Bladder microvascular endothelial cell (primary cell): ENCODE data around the gene VIPAS39. TPM values are rescaled to one million over a fixed set of nuclear protein-coding genes. Genes with fewer than 3 reads are reported as not detected.

Source experiments
- total RNA-seq: library from RNA; depleted of rRNA; stranded (reverse); fragments of >200 nt; gene quantifications from 2 replicates; pipeline ENCODE4 v1.2.3, GENCODE V29; 2014

Gene VIPAS39
- 23.5 and 33.0 TPM in 2 replicates for total RNA-seq

DNA sequence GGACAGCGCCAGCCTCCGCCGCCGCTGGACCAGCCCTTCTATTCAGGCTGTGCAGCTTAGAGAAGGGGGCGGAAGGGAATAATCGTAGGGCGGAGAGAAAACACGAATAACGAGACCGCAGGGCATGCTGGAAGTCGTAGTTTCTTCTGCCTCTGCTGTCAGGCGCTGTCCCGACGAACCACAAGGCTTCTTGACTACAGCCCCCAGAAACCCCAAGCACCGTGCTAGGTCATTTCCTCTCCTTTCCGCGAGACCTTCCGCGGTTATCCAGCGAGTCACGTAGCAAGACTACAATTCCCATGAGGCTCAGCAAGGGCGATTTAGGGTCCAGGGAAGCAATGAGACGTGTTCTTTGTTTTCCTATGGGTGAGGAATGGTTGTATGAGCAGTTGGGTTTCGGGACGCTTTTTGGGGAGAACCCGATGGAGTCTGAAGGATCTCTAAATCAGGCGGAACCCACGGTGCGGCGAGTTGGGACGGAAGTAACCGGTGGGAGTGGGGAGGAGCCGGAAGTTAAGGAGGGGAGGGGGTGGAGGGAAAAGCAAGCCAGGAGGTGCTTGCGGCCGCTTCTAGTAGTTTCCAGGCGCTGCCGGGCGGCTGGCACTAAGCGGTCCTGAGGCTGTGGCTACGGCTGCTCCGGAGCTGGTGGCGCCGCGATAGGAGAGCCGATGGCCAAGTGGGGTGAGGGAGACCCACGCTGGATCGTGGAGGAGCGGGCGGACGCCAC, at the start of gene VIPAS39, which contains the start of gene AHSA1:
Gene VIPAS39, minus strand, starts transcription at position 80 of the 727 bp plus-strand sequence. CDS start 3,499 bp downstream, outside the sequence.
Gene AHSA1, plus strand, starts transcription at position 572 of the 727 bp plus-strand sequence. Its CDS starts 97 bp downstream, at position 669.

DNA sequence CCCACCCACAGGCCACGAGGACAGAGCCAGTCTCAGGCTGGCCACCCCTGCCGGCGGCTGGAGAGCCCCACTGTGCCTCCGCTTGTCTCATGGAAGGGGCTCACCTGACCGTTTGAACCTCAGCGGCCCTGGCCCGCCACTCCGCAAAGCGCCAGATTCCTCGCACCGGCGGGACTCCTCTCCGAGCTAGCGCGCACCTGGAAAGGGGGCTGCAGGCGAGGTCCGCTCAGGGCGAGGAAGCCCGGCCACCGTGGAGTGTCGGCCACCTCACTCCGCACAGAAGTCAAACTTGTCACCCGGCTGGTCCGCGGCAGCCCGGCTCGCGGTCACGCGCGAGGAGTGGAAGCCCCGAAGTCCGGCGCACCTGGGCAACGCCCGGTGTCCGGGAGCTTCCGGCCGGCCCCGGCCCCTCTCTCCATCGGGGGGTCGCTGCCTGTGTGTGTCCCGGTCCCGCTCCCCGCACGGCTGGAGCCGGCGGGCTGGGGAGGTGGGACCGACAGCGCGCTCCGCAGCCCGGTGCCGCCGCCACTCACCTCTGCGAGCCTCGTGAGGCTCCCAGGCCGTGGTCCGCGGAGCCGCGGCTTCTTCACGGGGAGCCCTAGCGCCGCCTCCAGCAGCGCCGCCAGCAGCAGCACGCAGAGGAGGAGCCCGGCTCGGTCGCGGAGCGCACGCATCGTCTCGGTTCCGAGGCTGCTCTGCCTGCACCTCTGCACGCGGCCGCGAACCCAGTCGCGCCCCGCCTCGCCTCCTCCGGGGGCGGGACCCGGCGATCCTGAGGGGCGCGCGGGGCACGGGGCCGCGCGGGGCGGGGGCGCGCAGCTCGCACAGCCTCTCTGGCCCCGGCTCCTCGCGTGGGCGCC, 40.9 kb upstream of the VIPAS39 start, which contains the start of gene ISM2:
Gene ISM2, minus strand, starts transcription at position 697 of the 860 bp plus-strand sequence. Its CDS starts 23 bp downstream, at position 674.

DNA sequence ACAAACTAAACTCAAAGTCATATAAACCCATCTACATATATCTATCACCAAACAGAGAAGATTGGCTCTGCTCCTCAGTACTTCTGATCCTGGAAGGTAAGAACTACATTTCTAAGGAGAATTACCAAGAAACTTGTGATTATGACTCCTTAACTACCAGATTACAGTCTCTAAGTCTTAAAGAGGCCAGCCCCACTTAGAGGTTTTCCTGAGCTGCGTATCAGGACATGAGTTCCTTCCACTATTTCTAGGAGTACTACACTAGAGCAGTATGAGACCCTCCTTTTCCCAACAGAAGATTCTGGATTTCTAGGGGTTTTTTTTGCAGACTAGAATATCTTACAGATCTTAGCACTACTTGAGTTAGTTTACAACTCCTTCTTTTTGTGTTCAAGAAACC, 34.0 kb downstream of the VIPAS39 start, which contains the start of gene NOXRED1:
Gene NOXRED1, minus strand, starts transcription at position 101 of the 400 bp plus-strand sequence. CDS start 634 bp downstream, outside the sequence.

DNA sequence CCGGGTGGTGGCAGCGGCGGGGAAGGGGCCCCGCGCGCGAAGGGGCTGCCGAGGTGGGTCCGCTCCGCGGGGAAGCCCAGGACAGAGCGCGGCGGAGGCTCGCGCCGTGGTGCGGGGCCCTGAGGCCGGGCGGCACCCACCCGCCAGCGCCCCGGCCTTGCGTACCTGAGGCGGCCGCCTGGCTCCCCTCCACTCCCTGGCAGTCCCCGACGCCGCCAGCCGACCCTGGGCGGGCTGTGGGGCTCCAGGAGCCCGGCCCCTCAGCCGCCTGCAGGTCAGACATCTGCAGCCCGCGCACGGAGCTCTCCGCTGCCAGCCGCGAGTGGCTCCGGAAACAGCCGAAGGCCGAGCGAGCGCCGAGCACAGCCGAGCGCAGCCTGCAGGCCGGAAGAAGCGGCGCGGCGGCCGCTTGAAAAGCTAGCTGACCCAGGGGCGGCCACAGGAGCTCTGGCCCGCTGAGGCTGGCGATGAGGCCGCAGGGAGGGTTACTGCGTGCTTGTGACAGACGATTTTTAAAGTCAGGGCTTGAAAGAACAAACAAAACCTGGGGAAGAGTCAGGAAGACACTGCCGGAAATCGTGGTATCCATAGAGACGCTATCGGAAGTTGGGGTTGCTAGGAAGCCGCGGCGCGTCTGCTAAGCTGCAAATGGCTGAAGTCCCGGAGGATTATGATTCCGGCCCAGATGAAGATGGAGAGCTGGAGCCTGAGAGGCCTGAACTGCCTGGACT, 80.5 kb downstream of the VIPAS39 start, which contains the start of the genes SAMD15 and TMED8:
Gene SAMD15, plus strand, starts transcription at position 609 of the 731 bp plus-strand sequence. Its CDS starts 40 bp downstream, at position 649.
Gene TMED8, minus strand, starts transcription at position 324 of the 731 bp plus-strand sequence. Its CDS starts 41 bp downstream, at position 283.

Other genes starting within 250 kb of the VIPAS39 start
- gene NGB, start 186.4 kb downstream of the VIPAS39 start, total RNA-seq = not detected in 2 replicates
- 6.5 and 10.6 TPM in 2 replicates for gene POMT2, start 136.7 kb downstream of the VIPAS39 start, total RNA-seq
- gene GSTZ1, start 136.6 kb downstream of the VIPAS39 start, total RNA-seq = 13.2 and 20.9 TPM in 2 replicates
- gene TMED8, start 80.5 kb downstream of the VIPAS39 start, total RNA-seq = 5.7 and 12.5 TPM in 2 replicates
- 0.38 and 0.49 TPM in 2 replicates for gene SAMD15, start 80.2 kb downstream of the VIPAS39 start, total RNA-seq
- 0.16 and 0.25 TPM in 2 replicates for gene NOXRED1, start 34.1 kb downstream of the VIPAS39 start, total RNA-seq
- gene AHSA1, start 492 bp upstream of the VIPAS39 start, total RNA-seq = 96.2 and 129 TPM in 2 replicates
- gene ISM2, start 41.2 kb upstream of the VIPAS39 start, total RNA-seq = 0.06 TPM in 1 of 2 replicates, not detected in the other
- 55.7 and 92.6 TPM in 2 replicates for gene SPTLC2, start 159.0 kb upstream of the VIPAS39 start, total RNA-seq